OCI-LY1 (cell line): ENCODE measurements around the gene IGF1R.

Experiments used
- H2AFZ ChIP-seq: fragments of 200-600 bp; sonication (generic), shearing (Covaris generic); 2 replicates; pipeline ENCODE4 v1.6.0; 2014; ENCODE audit warnings: antibody characterized with exemption, mild to moderate bottlenecking, low read length
- H3F3A ChIP-seq: fragments of 200-600 bp; sonication (generic), shearing (Covaris generic); 2 replicates; pipeline ENCODE4 v1.6.0; 2014; ENCODE audit warnings: mild to moderate bottlenecking, antibody characterized with exemption, low read length, moderate library complexity; ENCODE audit not compliant: insufficient read depth
- H3K27ac ChIP-seq: fragments of 200-600 bp; sonication (generic); 2 replicates; pipeline ENCODE4 v1.5.1; 2014; ENCODE audit warnings: low read length, mixed run types, mild to moderate bottlenecking, low read depth; ENCODE audit not compliant: poor library complexity, severe bottlenecking
- H3K27me3 ChIP-seq: fragments of 200-600 bp; sonication (generic); 2 replicates; pipeline ENCODE4 v1.6.0; 2014; ENCODE audit warnings: antibody characterized with exemption, mild to moderate bottlenecking, low read length, moderate library complexity; ENCODE audit not compliant: insufficient read depth
- H3K36me3 ChIP-seq: fragments of 200-600 bp; sonication (generic); 2 replicates; pipeline ENCODE4 v1.6.1; 2014; ENCODE audit warnings: mild to moderate bottlenecking, antibody characterized with exemption, low read length, moderate library complexity, mixed read lengths; ENCODE audit not compliant: insufficient read depth
- H3K4me1 ChIP-seq: fragments of 200-600 bp; sonication (generic); 2 replicates; pipeline ENCODE4 v1.5.1; 2014; ENCODE audit warnings: mild to moderate bottlenecking, low read length, moderate library complexity; ENCODE audit not compliant: insufficient read depth, severe bottlenecking
- H3K4me2 ChIP-seq: fragments of 200-600 bp; sonication (generic), shearing (Covaris generic); 2 replicates; pipeline ENCODE4 v1.6.1; 2014; ENCODE audit warnings: low read length
- H3K4me3 ChIP-seq: fragments of 200-600 bp; sonication (generic); 2 replicates; pipeline ENCODE4 v1.5.1; 2014; ENCODE audit warnings: low read length, low read depth, mild to moderate bottlenecking, mixed read lengths; ENCODE audit not compliant: poor library complexity, severe bottlenecking
- H3K79me2 ChIP-seq: fragments of 200-600 bp; shearing (Covaris generic); 2 replicates; pipeline ENCODE4 v1.6.1; 2016; ENCODE audit warnings: mixed run types, low read length, mixed read lengths; ENCODE audit not compliant: insufficient read depth
- H3K9ac ChIP-seq: fragments of 200-600 bp; sonication (generic), shearing (Covaris generic); 2 replicates; pipeline ENCODE4 v1.6.1; 2014; ENCODE audit warnings: mild to moderate bottlenecking, low read length, mixed read lengths
- H3K9me2 ChIP-seq: fragments of 200-600 bp; sonication (generic), shearing (Covaris generic); 2 replicates; pipeline ENCODE4 v1.6.1; 2014; ENCODE audit warnings: low read depth, mild to moderate bottlenecking, low read length, mixed read lengths
- H3K9me3 ChIP-seq: fragments of 200-600 bp; shearing (Covaris generic); 2 replicates; pipeline ENCODE4 v1.6.1; 2014; ENCODE audit warnings: low read length, mixed read lengths
- H4K20me1 ChIP-seq: fragments of 200-600 bp; sonication (generic), shearing (Covaris generic); 2 replicates; pipeline ENCODE4 v1.6.0; 2016; ENCODE audit warnings: mild to moderate bottlenecking, low read length; ENCODE audit not compliant: insufficient read depth
- EZH2 ChIP-seq: fragments of 200-600 bp; sonication (generic), shearing (Covaris generic); IDR thresholded peaks from 2 replicates; pipeline ENCODE4 v1.8.0; 2017; ENCODE audit warnings: borderline replicate concordance, mixed run types, mild to moderate bottlenecking, antibody characterized with exemption, low read length, moderate library complexity, mixed read lengths
- TF ChIP-seq, protein P1 (sequence below): fragments of 200-600 bp; sonication (generic), shearing (Covaris generic); IDR thresholded peaks from 2 replicates; pipeline ENCODE4 v1.5.1; 2017; ENCODE audit warnings: mild to moderate bottlenecking, antibody characterized with exemption, low read length, moderate library complexity, mixed read lengths

IGF1R gene

DNA sequence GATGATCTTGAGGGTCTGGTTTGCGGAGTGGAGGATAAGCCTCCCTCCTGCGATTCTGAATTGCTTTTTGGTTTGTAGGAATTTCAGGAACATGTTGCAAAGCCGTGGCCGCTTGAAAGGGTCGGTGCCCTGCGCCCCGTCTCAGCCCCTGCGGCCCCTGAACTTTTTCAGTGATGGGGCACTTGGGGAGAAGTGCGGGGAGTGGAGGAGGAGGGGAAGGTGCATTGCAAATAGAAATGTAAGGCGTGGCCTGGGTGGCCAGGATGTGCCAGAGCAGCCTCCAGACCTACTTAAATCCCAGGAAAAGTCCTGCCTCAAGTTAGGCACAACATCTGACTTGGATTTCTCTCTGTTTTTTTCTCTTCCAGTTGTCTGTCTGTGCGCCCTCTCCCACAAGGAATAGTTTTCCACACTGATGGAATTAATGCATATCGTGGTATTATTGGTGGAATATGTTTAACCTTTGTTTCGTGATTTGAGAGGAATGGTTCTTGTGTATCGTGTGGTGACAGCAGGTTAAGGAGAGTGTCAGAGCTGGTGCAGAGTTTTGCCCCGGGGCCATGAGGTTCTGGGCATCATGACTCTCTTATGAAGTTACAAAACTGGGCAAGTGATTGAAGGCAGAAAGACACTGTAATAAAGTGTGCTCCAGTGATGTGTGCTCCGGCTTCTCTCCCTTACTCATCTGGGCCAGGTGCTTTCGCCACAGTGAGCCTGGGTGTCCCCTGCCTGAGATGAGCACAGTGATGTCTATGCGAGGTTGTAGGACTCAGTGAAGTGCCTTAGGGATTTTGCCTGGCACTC is 205.5 kb downstream of the IGF1R start:
- no peak overlapping the region for H2AFZ ChIP-seq
- no peaks in the 10 kb centered on the region for H3K27me3 ChIP-seq
- H3K4me1 ChIP-seq: peaks cover 19% of the 10 kb centered on the region
- H3F3A ChIP-seq: no peaks in the 10 kb centered on the region
- TF ChIP-seq, protein P1, sequence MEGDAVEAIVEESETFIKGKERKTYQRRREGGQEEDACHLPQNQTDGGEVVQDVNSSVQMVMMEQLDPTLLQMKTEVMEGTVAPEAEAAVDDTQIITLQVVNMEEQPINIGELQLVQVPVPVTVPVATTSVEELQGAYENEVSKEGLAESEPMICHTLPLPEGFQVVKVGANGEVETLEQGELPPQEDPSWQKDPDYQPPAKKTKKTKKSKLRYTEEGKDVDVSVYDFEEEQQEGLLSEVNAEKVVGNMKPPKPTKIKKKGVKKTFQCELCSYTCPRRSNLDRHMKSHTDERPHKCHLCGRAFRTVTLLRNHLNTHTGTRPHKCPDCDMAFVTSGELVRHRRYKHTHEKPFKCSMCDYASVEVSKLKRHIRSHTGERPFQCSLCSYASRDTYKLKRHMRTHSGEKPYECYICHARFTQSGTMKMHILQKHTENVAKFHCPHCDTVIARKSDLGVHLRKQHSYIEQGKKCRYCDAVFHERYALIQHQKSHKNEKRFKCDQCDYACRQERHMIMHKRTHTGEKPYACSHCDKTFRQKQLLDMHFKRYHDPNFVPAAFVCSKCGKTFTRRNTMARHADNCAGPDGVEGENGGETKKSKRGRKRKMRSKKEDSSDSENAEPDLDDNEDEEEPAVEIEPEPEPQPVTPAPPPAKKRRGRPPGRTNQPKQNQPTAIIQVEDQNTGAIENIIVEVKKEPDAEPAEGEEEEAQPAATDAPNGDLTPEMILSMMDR: no peak
- TF ChIP-seq EZH2: no peak
- H3K36me3 ChIP-seq: no peaks in the 10 kb centered on the region
- no peaks in the 10 kb centered on the region for H3K79me2 ChIP-seq
- H3K27ac ChIP-seq: no peak overlapping the region
- 0 out of 2 replicates have a peak overlapping the region, but pooled peaks have one; percentile 81 for H3K4me2 ChIP-seq
- no peaks in the 10 kb centered on the region for H3K9me2 ChIP-seq
- no peak overlapping the region for H3K9ac ChIP-seq
- no peaks in the 10 kb centered on the region for H4K20me1 ChIP-seq
- no peak overlapping the region for H3K4me3 ChIP-seq
- no peaks in the 10 kb centered on the region for H3K9me3 ChIP-seq

DNA sequence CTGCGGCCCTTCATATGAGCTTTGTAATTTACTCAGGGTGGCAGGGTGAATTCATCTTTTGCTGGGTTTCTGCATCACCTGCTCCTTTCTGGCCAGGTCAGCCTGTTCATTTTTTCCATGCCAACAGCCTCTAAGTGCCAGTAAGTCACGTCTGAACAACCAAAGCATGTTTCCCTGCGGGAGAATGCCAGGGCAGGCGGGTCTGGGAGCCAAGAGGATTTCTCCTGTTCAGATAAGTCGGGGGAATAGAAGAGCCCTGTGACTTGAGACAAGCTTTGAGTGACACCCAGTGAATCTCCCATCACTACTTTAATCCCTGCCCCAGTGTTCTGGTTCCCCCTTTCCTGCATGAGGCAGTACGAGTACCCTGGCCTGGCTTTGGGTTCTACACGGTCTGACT is 206.2 kb downstream of the IGF1R start:
- peaks cover 19% of the 10 kb centered on the region for H3K4me1 ChIP-seq
- H3K4me3 ChIP-seq: no peak overlapping the region
- H3K9me3 ChIP-seq: no peaks in the 10 kb centered on the region
- TF ChIP-seq, protein P1: no peak
- no peak for TF ChIP-seq EZH2
- no peak overlapping the region for H3K27ac ChIP-seq
- H3K79me2 ChIP-seq: no peaks in the 10 kb centered on the region
- H3K9ac ChIP-seq: no peak overlapping the region
- no peaks in the 10 kb centered on the region for H3F3A ChIP-seq
- no peak overlapping the region for H3K4me2 ChIP-seq
- no peak overlapping the region for H2AFZ ChIP-seq
- H3K9me2 ChIP-seq: no peaks in the 10 kb centered on the region
- no peaks in the 10 kb centered on the region for H3K27me3 ChIP-seq
- H3K36me3 ChIP-seq: no peaks in the 10 kb centered on the region
- no peaks in the 10 kb centered on the region for H4K20me1 ChIP-seq

DNA sequence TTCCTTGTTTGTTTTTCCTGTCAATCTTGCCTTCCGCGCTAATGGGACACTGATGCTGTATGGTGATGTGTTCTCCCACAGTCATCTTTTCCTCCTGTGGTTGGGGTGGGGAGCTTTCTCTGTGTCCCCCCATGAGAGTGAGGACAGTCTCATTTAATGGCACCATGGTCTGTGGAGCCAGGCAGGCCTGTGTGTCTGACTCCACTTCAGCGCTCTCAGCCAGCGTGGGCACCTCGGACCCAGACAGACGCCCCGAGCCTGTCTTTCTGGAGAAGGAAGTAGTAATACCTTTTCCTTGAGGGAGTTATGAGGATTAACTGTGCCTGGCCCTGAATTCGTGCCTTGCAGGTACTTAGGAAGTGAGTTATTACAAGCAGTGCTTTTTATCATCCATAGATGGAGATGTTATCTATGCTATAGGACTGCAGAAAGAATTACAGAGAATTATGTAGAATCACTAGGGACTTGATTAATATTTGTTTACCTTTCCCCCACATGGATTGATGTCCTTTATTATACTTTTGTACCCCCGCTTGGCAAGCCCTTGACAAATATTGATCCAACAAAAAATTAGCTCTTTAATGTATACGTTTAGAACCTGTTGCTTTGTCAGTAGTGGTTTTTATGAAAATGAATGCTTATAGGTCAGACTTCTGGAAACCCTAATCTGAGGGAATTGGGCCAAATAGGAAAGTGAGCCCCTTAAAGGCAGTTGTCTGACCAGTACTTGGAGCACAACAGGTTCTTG is 206.9 kb downstream of the IGF1R start:
- Histone ChIP-seq H3K36me3 (no peaks in the 10 kb centered on the region), H3K4me2 (no peak overlapping the region), H3K4me1 (peaks cover 19% of the 10 kb centered on the region), H4K20me1 (no peaks in the 10 kb centered on the region), H3F3A (no peaks in the 10 kb centered on the region), H3K9ac (no peak overlapping the region), H2AFZ (no peak overlapping the region), H3K27me3 (no peaks in the 10 kb centered on the region), H3K79me2 (no peaks in the 10 kb centered on the region), H3K4me3 (no peak overlapping the region), H3K27ac (no peak overlapping the region), H3K9me2 (no peaks in the 10 kb centered on the region), H3K9me3 (no peaks in the 10 kb centered on the region)
- no peak for TF ChIP-seq EZH2
- TF ChIP-seq, protein P1: no peak
